Neural cell (in vitro differentiated cells): ENCODE results near the gene TRERF1. TPM values are rescaled to one million over a fixed set of nuclear protein-coding genes. Genes with fewer than 3 reads are reported as not detected.

Source experiments
- H2AFZ ChIP-seq: fragments of 200-600, 300-800 bp; sonication (generic), shearing (Covaris generic); 2 replicates; pipeline ENCODE4 v1.6.0; 2014; ENCODE audit warnings: low read depth, mild to moderate bottlenecking, antibody characterized with exemption, low read length, moderate library complexity
- H3F3A ChIP-seq: fragments of 200-600 bp; shearing (Covaris generic); 2 replicates; pipeline ENCODE4 v1.6.1; 2016; ENCODE audit warnings: mild to moderate bottlenecking, moderate library complexity, mixed read lengths, antibody characterized with exemption, low read length; ENCODE audit not compliant: insufficient read depth, poor library complexity, severe bottlenecking
- H3K27ac ChIP-seq: fragments of 200-600, 300-800 bp; sonication (generic), shearing (Covaris generic); 2 replicates; pipeline ENCODE4 v1.5.1; 2014; ENCODE audit warnings: mild to moderate bottlenecking, low read length, moderate library complexity
- H3K27me3 ChIP-seq: fragments of 300-800, 200-600 bp; sonication (generic), shearing (Covaris generic); 2 replicates; pipeline ENCODE4 v1.6.0; 2014; ENCODE audit warnings: mild to moderate bottlenecking, low read depth, low read length, moderate library complexity; ENCODE audit not compliant: insufficient read depth
- H3K36me3 ChIP-seq: fragments of 300-800, 200-600 bp; sonication (generic), shearing (Covaris generic); 2 replicates; pipeline ENCODE4 v1.5.1; 2014; ENCODE audit warnings: mild to moderate bottlenecking, antibody characterized with exemption, low read length, moderate library complexity; ENCODE audit not compliant: insufficient read depth
- H3K4me2 ChIP-seq: fragments of 300-800, 200-600 bp; sonication (generic), shearing (Covaris generic); 2 replicates; pipeline ENCODE4 v1.6.0; 2014; ENCODE audit warnings: mild to moderate bottlenecking, low read length
- H3K4me3 ChIP-seq: fragments of 300-800, 200-600 bp; sonication (generic), shearing (Covaris generic); 2 replicates; pipeline ENCODE4 v1.5.1; 2014; ENCODE audit warnings: mild to moderate bottlenecking, low read length, moderate library complexity
- H3K79me2 ChIP-seq: fragments of 200-600 bp; shearing (Covaris generic); replicated peaks from 2 replicates; pipeline ENCODE4 v1.6.0; 2014; ENCODE audit warnings: mild to moderate bottlenecking, low read length, moderate library complexity; ENCODE audit not compliant: insufficient read depth
- H3K9ac ChIP-seq: fragments of 300-800, 200-600 bp; sonication (generic), shearing (Covaris generic); 2 replicates; pipeline ENCODE4 v1.6.1; 2016; ENCODE audit warnings: mild to moderate bottlenecking, low read length, mixed read lengths
- H3K9me2 ChIP-seq: fragments of 200-600 bp; shearing (Covaris generic); 2 replicates; pipeline ENCODE4 v1.6.1; 2016; ENCODE audit warnings: mild to moderate bottlenecking, low read length, mixed read lengths; ENCODE audit not compliant: insufficient read depth
- H3K9me3 ChIP-seq: fragments of 200-600, 300-800 bp; sonication (generic), shearing (Covaris generic); 2 replicates; pipeline ENCODE4 v1.6.1; 2016; ENCODE audit warnings: mild to moderate bottlenecking, mixed run types, low read length, moderate library complexity, mixed read lengths
- H4K20me1 ChIP-seq: fragments of 200-600 bp; shearing (Covaris generic); 2 replicates; pipeline ENCODE4 v1.6.1; 2016; ENCODE audit warnings: mild to moderate bottlenecking, mixed run types; ENCODE audit not compliant: insufficient read depth
- EP300 ChIP-seq: fragments of 450-650 bp; conservative IDR thresholded peaks from 2 replicates; pipeline ENCODE4 v1.6.1; 2014; ENCODE audit warnings: antibody characterized with exemption, mild to moderate bottlenecking, moderate library complexity; ENCODE audit not compliant: poor library complexity, severe bottlenecking
- EZH2 ChIP-seq: fragments of 200-600, 300-800 bp; shearing (Covaris generic), sonication (generic); IDR thresholded peaks from 2 replicates; pipeline ENCODE4 v1.6.1; 2014; ENCODE audit warnings: antibody characterized with exemption, low read length, borderline replicate concordance, mild to moderate bottlenecking; ENCODE audit not compliant: insufficient read depth, poor library complexity, severe bottlenecking
- MXI1 ChIP-seq: fragments of 450-650 bp; conservative IDR thresholded peaks from 2 replicates; pipeline ENCODE4 v1.6.1; 2014; ENCODE audit warnings: antibody characterized with exemption, mild to moderate bottlenecking; ENCODE audit not compliant: poor library complexity, severe bottlenecking
- POLR2AphosphoS5 ChIP-seq: IDR thresholded peaks from 2 replicates; pipeline ENCODE4 v1.6.1; 2012
- RAD21 ChIP-seq: fragments of 450-650 bp; conservative IDR thresholded peaks from 2 replicates; pipeline ENCODE4 v1.6.1; 2014; ENCODE audit warnings: antibody characterized with exemption, mild to moderate bottlenecking, moderate library complexity
- SMC3 ChIP-seq: fragments of 450-650 bp; conservative IDR thresholded peaks from 2 replicates; pipeline ENCODE4 v1.6.1; 2014; ENCODE audit warnings: antibody characterized with exemption, mild to moderate bottlenecking, moderate library complexity; ENCODE audit not compliant: poor library complexity
- TAF1 ChIP-seq: IDR thresholded peaks from 2 replicates; pipeline ENCODE4 v1.6.1; 2012; ENCODE audit warnings: low read depth
- polyA plus RNA-seq: library from polyadenylated mRNA; depleted of rRNA; stranded (reverse); fragments of >200 nt; gene quantifications from 2 replicates; pipeline ENCODE4 v1.2.3, GENCODE V29; 2014
- TF ChIP-seq, protein P1 (sequence below): fragments of 450-650 bp; IDR thresholded peaks from 2 replicates; pipeline ENCODE4 v1.5.1; 2014; ENCODE audit warnings: antibody characterized with exemption, mild to moderate bottlenecking, moderate library complexity; ENCODE audit not compliant: poor library complexity, severe bottlenecking
- TF ChIP-seq, protein P2 (sequence below): IDR thresholded peaks from 2 replicates; pipeline ENCODE4 v1.6.1; 2012; ENCODE audit warnings: borderline replicate concordance

Gene TRERF1
- polyA plus RNA-seq, 1 donor from 2014 or later, result 4.5 TPM

DNA sequence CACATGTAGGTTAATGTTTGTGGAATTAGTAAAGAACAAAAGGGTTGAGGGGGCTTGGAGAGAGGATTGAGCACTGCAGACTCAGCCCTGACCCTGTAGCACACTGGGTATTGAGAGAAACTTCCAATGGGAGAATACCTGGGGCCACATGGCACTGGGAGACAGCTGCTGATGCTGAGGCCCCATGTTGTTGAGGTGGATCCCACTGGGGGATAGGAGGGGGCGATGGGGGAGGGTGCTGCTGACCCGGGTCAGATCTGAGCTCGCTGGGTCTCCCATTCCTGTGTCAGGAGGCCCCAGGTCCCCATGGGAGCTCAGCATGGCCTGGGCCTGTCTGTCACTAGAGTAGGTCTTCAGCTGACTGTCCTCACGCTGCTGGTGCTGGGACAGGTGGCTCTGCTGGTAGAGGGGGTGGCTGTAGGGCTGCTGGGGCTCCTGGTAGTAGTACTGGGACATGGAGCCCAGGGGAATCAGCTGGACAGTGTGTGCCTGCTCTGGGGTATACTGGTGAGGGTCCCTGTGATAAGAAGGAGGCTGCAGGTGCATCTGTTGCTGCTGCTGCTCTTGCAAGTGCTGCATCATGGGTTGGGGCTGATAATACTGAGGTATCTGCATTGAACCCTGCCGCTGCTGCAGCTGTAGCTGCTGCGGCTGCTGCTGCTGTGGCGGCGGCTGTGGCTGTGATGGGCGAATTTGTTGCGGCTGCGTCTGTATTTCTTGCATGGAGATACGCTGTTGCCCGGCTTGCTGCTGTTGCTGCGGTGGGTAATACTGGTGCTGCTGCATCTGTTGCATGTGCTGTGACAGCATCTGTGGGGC lies 183.5 kb downstream of the TRERF1 start:
- Histone ChIP-seq H3K9ac (no peak overlapping the region), H3K36me3 (no peaks in the 10 kb centered on the region), H3K4me3 (no peak overlapping the region), H3F3A (no peaks in the 10 kb centered on the region), H3K9me2 (no peaks in the 10 kb centered on the region), H2AFZ (no peak overlapping the region), H3K27me3 (no peaks in the 10 kb centered on the region), H3K9me3 (no peaks in the 10 kb centered on the region), H3K4me2 (no peak overlapping the region), H3K27ac (no peak overlapping the region), H3K79me2 (no peaks in the 10 kb centered on the region), H4K20me1 (no peaks in the 10 kb centered on the region)
- TF ChIP-seq, protein P1, sequence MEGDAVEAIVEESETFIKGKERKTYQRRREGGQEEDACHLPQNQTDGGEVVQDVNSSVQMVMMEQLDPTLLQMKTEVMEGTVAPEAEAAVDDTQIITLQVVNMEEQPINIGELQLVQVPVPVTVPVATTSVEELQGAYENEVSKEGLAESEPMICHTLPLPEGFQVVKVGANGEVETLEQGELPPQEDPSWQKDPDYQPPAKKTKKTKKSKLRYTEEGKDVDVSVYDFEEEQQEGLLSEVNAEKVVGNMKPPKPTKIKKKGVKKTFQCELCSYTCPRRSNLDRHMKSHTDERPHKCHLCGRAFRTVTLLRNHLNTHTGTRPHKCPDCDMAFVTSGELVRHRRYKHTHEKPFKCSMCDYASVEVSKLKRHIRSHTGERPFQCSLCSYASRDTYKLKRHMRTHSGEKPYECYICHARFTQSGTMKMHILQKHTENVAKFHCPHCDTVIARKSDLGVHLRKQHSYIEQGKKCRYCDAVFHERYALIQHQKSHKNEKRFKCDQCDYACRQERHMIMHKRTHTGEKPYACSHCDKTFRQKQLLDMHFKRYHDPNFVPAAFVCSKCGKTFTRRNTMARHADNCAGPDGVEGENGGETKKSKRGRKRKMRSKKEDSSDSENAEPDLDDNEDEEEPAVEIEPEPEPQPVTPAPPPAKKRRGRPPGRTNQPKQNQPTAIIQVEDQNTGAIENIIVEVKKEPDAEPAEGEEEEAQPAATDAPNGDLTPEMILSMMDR, result no peak
- no peak for TF ChIP-seq POLR2AphosphoS5
- no peak for TF ChIP-seq MXI1
- TF ChIP-seq EZH2, result no peak
- TF ChIP-seq EP300, result no peak
- TF ChIP-seq, protein P2, sequence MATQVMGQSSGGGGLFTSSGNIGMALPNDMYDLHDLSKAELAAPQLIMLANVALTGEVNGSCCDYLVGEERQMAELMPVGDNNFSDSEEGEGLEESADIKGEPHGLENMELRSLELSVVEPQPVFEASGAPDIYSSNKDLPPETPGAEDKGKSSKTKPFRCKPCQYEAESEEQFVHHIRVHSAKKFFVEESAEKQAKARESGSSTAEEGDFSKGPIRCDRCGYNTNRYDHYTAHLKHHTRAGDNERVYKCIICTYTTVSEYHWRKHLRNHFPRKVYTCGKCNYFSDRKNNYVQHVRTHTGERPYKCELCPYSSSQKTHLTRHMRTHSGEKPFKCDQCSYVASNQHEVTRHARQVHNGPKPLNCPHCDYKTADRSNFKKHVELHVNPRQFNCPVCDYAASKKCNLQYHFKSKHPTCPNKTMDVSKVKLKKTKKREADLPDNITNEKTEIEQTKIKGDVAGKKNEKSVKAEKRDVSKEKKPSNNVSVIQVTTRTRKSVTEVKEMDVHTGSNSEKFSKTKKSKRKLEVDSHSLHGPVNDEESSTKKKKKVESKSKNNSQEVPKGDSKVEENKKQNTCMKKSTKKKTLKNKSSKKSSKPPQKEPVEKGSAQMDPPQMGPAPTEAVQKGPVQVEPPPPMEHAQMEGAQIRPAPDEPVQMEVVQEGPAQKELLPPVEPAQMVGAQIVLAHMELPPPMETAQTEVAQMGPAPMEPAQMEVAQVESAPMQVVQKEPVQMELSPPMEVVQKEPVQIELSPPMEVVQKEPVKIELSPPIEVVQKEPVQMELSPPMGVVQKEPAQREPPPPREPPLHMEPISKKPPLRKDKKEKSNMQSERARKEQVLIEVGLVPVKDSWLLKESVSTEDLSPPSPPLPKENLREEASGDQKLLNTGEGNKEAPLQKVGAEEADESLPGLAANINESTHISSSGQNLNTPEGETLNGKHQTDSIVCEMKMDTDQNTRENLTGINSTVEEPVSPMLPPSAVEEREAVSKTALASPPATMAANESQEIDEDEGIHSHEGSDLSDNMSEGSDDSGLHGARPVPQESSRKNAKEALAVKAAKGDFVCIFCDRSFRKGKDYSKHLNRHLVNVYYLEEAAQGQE, result no peak

DNA sequence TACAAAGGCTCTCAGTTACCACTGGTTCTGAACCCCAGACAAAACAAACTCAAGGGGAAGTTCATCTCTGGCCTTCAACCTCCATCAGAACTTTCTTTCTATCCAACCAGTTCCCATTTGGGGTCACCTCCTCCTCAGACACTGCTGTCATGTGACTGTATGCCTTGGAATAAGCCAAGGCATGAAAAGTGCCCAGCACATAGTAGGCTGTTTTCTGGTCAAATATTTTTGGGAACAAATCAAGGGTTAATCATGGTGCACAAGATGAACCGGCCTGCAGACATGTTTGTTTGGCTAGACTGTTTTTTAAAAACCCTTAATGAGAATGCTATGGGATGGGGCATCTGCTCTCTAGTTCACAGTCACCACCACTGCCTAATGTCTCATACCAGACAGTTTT lies 185.2 kb downstream of the TRERF1 start:
- no peak overlapping the region for H3K4me3 ChIP-seq
- no peaks in the 10 kb centered on the region for H4K20me1 ChIP-seq
- H3K27me3 ChIP-seq, result no peaks in the 10 kb centered on the region
- no peaks in the 10 kb centered on the region for H3K9me2 ChIP-seq
- H3K4me2 ChIP-seq, result no peak overlapping the region
- no peaks in the 10 kb centered on the region for H3K79me2 ChIP-seq
- H3K9ac ChIP-seq, result no peak overlapping the region
- no peak overlapping the region for H3K27ac ChIP-seq
- no peak for TF ChIP-seq SMC3
- no peak for TF ChIP-seq EP300
- no peak for TF ChIP-seq MXI1
- TF ChIP-seq TAF1, result no peak
- no peak for TF ChIP-seq POLR2AphosphoS5
- no peak for TF ChIP-seq EZH2
- no peak for TF ChIP-seq RAD21
- TF ChIP-seq, protein P1, result no peak
- TF ChIP-seq, protein P2, result no peak
- no peaks in the 10 kb centered on the region for H3F3A ChIP-seq
- no peaks in the 10 kb centered on the region for H3K9me3 ChIP-seq
- H3K36me3 ChIP-seq, result no peaks in the 10 kb centered on the region
- H2AFZ ChIP-seq, result no peak overlapping the region
